Measurements from ENCODE around the gene PARD3B.

PARD3B gene

DNA sequence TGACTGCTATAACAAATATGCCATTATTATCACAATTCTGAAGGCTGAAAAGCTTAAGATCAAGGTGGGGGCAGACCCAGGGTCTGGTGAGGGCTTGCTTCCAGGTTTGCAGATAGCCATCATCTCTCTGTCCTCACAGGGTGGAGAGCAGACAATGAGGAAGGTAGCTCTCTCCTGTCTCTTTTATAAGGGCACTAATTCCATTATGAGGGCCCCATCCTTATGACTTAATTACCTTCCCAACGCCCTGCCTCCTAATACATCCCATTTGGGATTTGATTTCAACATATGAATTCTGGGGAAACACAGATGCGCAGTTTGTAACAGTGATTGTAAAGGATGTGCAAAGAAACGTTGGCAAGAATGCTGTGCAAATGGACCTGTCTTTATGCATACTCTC lies 44.8 kb downstream of the PARD3B start:
- DNase-seq, result no peak

DNA sequence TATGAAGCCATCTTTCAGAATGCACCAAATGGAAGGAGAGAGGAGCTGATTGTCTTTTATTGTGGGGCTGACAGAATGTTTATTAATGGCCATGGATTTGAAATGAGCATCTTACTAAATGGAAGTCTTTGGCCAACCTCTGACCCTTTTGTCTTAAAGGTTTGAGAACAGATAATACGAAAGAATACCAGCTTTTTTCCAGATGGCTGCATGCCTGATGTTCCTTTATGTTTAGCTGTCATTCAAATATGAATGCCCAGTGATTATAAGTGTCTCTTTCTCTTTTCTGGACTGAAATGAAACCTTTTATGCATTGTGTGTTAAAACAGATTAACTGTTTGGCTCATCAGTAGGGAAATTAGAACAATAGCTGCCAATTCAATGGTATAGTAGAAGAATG lies 46.0 kb downstream of the PARD3B start:
- DNase-seq, result no peak

DNA sequence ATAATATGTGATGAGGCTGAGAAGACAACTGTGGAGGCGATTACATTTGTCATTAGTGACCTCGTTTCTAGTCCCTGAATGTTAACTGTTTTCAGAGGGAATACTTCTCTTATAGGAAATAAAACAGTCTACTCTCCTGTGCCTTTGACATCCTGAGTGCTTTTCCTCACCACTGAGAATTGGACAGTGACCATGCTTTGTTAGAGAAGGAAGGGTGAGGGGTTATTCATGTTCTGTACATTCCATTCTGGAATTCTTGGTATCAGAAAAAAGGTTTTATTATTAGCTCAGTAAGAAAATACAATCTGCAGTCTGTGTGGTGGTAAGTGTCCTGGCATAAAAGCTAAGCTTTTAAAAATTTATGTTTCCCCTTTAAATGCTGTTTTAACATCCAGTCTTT lies 58.8 kb downstream of the PARD3B start:
- no peak for DNase-seq

DNA sequence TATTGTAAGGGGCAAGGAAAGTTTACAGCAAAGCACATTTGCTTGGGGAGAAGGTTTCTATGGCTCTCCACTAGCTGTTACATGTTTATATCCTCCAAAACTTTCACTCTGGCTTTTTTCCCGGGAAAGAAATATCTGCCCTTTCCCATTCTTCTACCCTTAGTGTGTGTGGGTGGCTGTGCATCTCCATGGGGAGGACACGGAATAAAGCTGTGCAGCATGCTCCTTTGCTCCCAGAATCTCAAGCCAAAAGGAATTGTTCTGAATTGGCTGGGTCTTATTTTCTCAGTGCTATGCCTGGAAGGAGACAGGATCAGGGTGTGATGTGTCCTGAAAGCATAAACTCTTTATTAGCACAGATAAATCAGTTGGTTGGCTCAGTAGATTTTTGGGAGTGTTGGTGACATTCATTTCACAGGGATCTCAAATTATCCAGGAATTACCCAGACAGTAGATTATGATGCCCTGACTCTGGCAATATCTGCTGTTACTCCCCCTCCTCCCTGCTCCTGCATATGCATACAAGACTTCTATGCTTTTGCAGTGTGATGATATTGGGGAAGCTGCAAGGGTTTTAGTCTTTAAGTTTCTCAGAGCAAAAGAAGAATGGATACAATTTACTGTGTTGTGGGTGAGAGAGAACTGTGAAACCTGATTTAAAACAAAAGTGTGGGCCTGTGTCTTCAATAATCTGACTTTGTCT lies 63.1 kb downstream of the PARD3B start:
- DNase-seq, result no peak

DNA sequence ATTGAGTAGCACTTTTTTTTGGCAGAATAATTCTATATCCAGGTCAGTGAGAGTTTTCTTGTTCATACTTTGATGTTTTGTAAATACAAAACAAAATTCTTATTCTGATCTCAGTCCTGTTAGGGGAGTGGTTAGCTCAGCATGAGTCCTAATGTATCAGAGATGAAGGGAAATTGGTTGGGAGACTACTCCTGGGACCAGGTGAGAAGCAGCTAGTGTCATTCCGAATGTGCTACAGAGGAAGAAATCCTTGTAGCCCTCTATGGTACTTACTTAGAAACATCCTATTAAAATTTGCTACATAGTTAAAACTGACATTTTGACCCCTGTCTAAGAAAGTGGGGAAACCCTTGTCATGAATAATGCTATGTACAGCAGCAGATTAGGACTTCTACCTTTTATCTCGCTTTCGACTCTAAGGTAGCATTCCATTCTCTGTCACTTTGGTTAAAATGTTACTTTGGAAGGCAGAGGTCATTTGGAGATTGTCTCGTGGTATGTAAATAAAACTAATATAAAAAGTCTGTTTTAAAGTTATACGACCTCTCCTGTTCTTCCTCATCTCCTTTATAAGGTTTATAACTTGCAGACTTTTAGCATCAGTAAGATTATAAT lies 65.8 kb downstream of the PARD3B start:
- no peak for DNase-seq

DNA sequence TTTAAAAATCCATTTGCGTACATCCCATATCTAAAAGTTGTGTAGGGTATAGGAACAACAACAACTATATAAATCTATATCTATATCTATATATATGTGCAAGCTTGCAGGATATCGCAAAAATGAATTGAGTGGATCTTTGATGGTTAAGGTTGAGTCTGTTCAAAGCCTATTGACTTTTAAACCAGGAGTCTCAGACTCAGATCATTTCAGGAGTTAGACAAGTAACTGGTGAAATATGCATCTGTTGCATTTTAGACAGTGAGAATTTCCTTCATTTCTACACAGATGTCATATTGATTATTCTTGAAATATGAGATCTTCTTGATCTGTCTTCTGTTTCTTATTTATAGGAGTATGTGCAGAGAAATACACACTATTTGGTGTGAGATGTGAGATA lies 66.5 kb downstream of the PARD3B start:
- no peak for DNase-seq

DNA sequence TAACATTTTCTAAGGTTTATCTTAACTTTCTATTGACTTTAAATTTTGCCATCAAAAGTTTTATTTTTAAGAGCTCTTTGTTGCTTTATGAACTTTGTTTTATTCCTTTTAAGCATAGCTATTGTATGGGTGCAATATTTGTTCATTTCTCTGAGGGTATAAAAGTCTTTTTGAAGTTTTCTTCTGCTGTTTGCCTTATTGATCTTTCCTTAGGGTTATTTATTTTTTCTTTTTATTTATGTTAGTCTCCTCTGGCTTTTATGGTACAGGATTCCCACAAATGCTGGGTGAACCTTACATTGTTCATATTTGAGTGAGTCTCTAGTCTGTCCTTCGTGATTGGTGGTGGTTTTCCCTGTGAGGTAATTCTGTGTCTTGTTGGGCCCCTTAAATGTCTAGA lies 68.4 kb downstream of the PARD3B start:
- no peak for DNase-seq

DNA sequence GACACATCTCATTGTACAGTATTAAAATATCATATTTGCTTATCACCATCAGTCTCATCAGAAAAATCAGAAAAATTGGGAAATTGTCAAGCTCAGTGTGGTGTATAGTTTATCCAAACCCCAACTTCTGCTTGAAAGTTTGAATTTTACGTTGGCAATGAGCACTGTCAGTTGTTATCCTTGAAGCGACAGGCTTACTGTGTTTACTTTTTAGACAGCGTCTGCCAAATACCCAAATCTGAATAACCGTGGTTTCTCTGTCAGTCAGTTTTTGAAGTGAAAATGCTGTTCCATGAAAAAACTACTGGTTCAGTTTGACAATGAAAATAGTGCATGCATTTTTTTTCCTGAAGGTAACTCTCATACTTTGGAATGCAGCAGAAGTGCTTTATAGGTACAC lies 70.2 kb downstream of the PARD3B start:
- no peak for DNase-seq

DNA sequence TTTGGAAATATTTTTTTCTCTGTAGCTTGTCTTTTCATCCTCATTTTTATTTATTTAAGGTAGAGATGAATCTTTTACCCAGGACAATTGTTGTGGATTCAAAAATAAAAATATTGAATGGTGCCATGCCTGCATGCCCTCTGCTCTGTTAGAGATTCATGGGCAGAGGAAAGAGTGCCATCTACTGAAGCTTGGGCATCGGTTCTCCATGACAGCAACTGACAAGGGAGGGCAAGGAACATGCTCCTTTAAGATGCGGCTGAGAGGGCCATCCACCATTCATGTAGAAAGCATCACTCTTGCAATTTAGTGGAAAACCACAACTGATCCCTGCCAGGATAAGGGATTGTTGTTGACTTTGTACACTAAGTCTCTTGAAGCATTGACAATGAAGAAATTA lies 79.9 kb downstream of the PARD3B start:
- DNase-seq, result no peak

DNA sequence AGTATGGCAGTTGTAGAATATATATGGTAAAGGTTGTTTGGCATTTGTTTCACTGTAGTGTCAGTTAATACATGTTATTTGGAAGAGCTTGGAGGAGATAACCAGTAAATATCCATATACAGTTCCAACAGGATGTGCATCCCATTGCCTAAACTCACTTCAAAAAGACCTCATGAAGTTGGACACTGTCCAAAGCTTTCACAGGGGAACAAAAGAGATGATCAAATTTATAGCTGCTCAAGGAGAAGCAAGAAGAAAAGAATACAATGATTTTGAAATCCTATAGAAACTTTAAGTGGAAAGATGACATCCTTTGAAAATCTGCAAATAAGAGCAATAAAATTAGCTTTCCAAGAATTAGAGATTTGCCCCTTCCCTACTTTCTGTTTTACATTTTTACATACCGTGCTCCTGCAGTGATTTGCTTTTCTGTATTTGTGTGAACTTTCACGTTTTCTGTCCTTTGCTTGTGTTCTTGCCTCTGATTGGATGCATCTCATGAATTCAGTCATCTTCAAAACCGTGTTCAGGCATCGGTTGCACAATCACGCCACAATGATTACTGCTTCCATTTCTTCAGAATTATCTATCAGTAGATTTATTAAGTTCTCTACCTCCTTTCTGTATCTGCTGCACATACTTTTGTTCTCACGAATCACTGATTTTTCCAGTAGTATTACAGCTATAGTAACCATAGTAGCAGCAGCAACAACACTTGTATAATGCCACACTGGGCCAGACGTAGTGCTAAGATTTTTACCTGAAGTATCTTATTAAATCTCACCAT lies 83.8 kb downstream of the PARD3B start:
- DNase-seq, result no peak

DNA sequence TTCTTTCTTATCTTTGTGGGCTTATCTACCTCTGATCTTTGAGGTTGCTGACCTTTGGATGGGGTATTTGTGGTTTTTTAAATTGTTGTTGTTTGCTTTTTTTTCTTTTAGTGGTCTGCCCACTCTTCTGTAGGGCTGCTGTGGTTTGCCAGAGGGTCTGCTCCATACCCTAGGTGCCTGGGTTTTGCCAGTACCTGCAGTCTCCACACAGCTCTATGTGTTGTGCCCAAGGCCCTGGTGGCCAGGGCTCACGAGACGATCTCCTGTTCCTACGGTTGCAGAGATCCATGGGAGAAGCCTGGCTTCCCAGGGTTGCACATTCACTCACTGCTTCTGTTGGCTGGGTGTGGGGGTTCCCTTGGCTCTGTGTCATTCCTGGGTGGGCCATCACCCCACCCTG lies 87.1 kb downstream of the PARD3B start:
- no peak for DNase-seq

DNA sequence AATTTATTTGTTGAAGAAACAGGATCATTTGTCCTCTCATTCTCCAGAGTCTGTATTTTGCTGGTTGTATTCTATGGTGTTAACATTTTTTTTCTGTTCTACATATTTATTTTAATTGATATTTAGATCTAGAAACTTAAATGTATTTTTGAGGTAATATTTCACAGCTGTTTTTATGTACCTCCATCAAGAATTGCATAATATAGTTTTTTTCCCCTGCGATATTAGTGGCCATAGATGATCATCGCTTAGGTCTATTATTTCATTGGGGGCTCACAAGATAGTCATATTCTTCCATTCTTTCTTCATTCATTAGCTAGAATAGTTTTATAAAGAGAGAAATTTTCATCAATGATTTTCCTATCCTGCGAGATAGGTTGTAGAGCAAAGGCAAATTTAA lies 89.3 kb downstream of the PARD3B start:
- DNase-seq, result no peak

DNA sequence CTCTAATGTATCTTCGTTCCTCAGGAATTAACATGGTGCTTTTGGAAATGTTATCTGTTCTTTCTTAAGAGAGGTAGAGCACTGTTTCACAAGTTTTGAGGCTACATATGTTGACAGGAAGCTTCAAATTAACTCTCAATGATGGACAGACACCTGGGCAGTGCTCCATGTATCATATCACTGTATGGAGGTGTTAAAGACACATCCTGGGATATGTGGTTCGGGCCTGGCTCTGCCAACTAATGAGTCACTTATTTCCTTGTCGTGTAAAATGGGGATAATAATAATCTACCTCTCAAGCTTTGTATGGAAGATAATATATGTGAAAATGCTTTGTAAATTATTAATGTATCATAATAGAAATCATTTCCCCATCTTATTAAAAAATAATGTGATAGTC lies 90.2 kb downstream of the PARD3B start:
- DNase-seq, result no peak

DNA sequence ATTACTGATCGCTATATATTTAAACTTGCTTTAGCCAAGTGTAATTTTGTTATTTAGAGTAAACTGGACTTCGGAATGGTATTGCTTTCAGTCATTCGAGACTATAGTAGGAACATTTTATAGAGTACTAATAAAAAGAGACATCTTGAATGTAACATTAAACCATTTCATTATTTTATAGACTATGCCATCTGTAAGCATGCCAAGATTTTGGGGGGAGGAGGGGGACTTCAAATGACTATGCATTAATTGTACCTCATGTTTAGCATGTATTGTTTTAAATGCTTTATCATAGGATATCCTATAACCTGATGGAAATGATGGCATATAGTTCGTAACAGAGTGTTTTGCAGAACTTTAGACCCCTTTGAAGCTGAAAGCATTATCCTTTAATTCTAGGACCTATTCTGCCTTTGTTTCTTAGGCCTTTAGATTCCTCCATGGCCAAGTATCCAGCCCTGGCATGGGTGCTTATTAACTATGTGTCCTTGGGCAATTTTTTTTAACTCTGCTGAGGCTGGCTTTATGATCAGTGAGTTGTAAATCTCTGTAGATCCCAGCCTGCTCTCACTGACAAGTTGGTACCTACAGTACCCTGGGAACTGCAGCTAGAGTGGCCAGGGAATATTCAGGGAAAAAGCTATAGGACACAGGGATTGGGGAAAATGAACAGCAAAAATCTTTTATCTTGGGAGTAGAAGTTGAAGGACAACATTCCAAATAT lies 93.4 kb downstream of the PARD3B start:
- DNase-seq, result no peak

DNA sequence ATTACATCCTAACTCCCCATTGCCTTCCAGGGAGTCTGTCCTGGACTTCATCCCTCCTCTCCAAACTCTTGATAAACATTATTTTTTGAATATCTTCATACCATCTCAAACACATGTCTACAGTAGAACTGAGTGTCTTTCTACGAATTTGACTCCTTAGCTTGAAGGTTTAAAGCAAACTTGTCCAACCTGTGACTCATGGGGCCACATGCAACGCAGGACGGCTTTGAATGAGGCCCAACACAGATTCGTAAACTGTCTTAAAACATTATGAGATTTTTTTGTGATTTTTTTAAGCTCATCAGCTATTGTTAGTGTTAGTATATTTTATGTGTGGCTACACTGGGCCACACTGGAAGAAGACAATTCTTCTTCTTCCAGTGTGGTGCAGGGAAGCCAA lies 98.1 kb downstream of the PARD3B start:
- no peak for DNase-seq

DNA sequence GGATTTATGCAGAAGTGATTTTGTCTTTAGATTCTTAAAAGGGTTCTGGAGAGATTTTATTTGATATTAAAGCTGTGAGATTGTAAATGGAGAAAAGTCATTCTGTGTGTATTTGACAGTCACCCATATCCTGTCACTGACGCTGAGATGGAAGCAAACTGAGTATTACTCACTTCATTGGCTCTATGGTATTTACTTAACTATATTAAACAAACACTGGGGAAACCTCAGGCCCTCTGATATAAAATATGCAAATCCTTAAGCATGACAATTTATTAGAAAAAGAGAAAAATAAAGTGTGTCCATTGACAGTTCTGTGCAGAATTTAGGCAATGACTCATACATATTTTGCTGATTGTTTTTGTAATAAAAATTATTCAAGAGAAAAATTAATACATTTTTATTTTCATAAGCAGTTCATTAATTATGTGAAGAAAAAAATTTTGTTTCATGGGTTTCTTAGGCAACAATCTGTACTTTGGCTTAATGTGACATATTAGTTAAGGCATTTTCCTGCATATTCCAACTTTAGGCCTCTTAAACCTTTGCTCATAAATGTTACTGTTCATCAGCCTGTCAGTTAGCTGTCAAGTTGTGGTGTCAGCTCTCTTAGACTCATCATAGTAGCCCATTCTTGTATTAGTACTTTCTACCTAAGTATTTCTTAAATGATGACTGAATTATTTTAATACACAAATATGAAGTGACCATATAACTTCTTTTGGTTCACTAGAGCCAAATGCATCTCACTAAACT lies 99.9 kb downstream of the PARD3B start:
- DNase-seq, result no peak

DNA sequence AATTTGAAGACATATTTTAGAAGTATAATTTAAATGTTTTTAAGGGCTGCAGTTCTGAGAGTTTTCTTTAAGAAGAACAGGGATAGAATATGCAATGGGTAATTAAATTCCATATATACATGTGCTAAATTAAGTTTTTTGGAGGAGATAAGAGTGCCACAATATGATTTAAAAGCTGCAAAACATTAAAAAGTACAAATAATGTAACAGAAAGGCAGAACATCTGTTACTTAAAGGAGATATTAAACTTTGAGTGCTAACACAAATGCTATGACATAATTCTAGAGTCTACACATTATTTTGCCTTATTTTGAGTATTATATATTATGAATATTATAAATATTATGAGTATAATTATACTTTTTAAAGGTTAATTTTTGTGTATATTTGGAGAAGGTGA lies 102.4 kb downstream of the PARD3B start:
- no peak for DNase-seq

DNA sequence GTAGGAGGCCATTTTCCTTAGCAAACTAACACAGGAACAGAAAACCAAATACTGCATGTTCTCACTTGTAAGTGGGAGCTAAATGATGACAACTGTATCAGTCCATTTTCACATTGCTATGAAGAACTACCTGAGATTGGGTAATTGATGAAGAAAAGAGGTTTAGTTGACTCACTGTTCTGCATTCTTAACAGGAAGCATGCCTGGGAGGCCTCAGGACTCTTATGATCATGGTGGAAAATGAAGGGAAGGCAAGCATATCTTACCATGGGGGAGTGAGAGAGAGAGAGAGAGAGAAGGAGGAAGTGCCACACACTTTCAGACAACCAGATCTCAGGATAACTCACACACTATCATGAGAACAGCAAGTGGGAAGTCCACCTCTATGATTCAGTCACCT lies 105.3 kb downstream of the PARD3B start:
- no peak for DNase-seq

DNA sequence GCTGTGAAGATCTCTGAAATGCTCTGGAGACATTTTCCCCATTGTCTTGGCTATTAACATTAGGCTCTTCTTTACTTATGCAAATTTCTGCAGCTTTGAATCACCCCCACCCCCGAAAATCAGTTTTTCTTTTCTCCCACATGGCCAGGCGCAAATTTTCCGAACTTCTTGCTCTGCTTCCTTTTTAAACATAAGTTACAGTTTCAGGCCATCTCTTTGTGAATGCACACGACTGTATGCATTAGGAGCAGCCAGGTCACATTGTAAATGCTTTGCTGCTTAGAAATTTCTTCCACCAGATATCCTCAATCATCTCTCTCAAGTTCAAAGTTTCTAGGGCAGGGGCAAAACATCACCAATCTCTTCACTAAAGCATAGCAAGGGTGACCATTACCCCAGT lies 106.8 kb downstream of the PARD3B start:
- no peak for DNase-seq

DNA sequence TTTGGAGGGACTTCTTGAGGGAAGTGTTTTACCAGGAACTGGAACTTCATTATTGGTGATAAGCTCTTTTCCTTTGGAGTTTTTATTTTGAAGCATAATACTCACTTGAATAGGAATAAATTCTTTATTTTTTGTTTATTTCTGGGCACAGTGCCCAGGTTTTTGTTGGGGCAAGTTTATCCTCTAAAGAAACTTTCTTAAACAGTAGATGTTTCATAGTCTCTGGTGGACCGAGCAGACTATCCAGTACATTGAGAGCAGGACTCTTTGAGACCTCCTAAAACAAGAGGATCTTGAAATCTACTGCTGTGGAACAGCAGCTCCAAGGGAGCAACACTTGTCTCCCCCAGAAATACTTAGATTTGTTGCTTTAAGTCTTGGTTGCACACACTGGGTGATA lies 109.4 kb downstream of the PARD3B start:
- no peak for DNase-seq

DNA sequence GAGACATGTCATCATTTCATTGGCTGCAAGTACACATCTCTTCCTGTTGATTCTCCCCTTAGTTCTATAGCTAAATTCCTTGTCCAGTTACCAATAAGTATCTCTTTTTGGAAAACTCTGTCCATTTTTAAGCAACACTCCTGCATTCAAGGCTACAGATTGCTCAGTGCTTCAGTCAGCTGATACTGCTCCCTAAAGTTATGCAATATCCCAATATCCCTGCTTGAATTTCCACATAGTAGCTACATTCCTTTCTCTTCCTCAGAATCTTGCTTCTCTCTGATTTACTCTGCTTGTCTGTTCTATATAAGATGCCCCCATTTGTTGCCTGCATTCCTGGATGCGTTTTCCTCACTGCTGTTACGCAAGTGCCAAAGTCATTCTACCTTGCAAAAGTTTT lies 109.8 kb downstream of the PARD3B start:
- no peak for DNase-seq

DNA sequence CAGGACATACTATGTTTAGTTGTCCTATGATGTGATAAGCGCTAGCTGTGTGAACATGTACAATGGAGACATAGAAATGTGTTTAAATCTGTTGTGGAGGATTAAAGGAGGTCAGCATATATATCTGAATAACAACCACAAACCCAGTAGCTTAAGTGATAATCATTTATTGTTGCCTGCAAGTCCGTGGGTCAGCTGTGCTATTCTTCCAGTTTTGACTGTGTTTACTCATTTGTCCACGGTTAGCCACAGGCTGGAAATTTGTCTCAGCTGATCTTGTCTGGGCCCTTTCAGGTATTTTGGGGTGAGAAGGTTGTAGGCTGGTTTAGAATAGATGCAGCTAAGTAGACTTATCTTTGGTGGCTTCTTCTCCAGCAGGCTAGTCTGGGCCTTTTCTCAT lies 110.4 kb downstream of the PARD3B start:
- no peak for DNase-seq

DNA sequence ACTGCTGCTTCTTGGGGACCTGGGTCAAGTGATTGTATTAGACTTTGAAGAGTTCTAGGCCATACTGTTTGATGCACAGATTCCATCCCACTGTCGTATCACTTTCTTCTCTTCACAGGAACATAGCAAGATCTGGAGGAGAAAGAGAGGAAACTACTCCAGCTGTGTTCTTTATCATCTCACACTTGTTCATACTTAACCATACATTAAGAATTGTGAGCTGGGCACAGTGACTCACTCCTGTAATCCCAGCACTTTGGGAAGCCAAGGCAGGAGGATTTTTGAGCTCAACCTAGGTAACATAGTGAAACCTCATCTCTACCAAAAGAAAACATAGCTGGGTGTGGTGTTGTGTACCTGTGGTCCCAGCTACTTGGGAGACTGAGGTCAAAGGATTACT lies 111.7 kb downstream of the PARD3B start:
- no peak for DNase-seq

Data from SHP77 (cell line).